Lower leg skin (tissue), 3 donors: Measurements from ENCODE around the gene PSAPL1.

Source experiments
- CTCF ChIP-seq, 3 donors: fragments of 450-650 bp; IDR thresholded peaks; one replicate each; pipeline ENCODE4 v1.5.1; 2016; ENCODE audit warnings: antibody characterized with exemption in 3 of 3, mild to moderate bottlenecking in 3 of 3, moderate library complexity in 2 of 3
- POLR2A ChIP-seq, 2 donors: fragments of 450-650 bp; IDR thresholded peaks; one replicate each; pipeline ENCODE4 v1.6.1; 2016 to 2017; ENCODE audit warnings: antibody characterized with exemption in 2 of 2, mild to moderate bottlenecking in 1 of 2, moderate library complexity in 1 of 2

- TF ChIP-seq CTCF (IDR thresholded peaks at IDR 0.05) (no peak), POLR2A (IDR thresholded peaks at IDR 0.05) (no peak)
Observed at GRCh38 chr4:7464259-7464655, 29.5 kb upstream of the PSAPL1 start.
